ENCODE data around the gene MSL3. TPM values are rescaled to one million over a fixed set of nuclear protein-coding genes. Genes with fewer than 3 reads are reported as not detected.

Gene MSL3
- total RNA-seq: 16.3 and 18.5 TPM in 2 replicates

GRCh38 chrX:11757719-11758399, at the start of gene MSL3:
MSL3 (plus strand) TSS chrX:11758237; CDS start chrX:11758264, 27 bp downstream.

Other genes starting within 250 kb of the MSL3 start
- gene ARHGAP6, start 92.3 kb upstream of the MSL3 start, total RNA-seq: 9.9 and 11.0 TPM in 2 replicates